Erythroblast (primary cell): ENCODE results near the gene DHX58.

ENCODE experiments used
- GATA1 ChIP-seq: IDR thresholded peaks from 2 replicates; pipeline ENCODE4 v1.6.1; 2011; ENCODE audit warnings: low read depth, mild to moderate bottlenecking, control low read depth, low read length, moderate library complexity
- POLR2A ChIP-seq: IDR thresholded peaks from 2 replicates; pipeline ENCODE4 v1.6.1; 2011; ENCODE audit warnings: mild to moderate bottlenecking, low read length

- no peak for TF ChIP-seq POLR2A
- TF ChIP-seq GATA1: no peak
Observed at GRCh38 chr17:42129109-42129837, 16.8 kb upstream of the DHX58 start.
